Measurements from ENCODE around the gene IFT27. TPM values are rescaled to one million over a fixed set of nuclear protein-coding genes. Genes with fewer than 3 reads are reported as not detected.

Gene IFT27
- total RNA-seq, 1 experiment from 2014 or later = 8.3 TPM

- Mint-ChIP-seq H3K4me1 (ENCODE audit: low read depth, unreplicated experiment) (no peaks in the 10 kb centered on the region), H3K4me3 (ENCODE audit: unreplicated experiment) (no peak overlapping the region), H3K27ac (ENCODE audit: unreplicated experiment) (no peak overlapping the region), H3K9me3 (ENCODE audit: unreplicated experiment) (no peaks in the 10 kb centered on the region), H3K36me3 (ENCODE audit: insufficient read depth, unreplicated experiment) (no peaks in the 10 kb centered on the region), H3K27me3 (ENCODE audit: insufficient read depth, unreplicated experiment) (peaks cover 52% of the 10 kb centered on the region)
- ChIA-PET POLR2A (no interaction called here), CTCF (no interaction called here)
- Histone ChIP-seq H3K9me3 (no peaks in the 10 kb centered on the region), H3K27me3 (replicated peaks; ENCODE audit: control insufficient read depth, insufficient read depth, low read length) (peaks cover 2% of the 10 kb centered on the region), H3K4me3 (ENCODE audit: low read depth, low read length) (no peak overlapping the region), H3K36me3 (ENCODE audit: control insufficient read depth, insufficient read depth, low read length) (no peaks in the 10 kb centered on the region), H3K4me1 (no peaks in the 10 kb centered on the region)
- TF ChIP-seq CTCF (IDR thresholded peaks at IDR 0.05; ENCODE audit: insufficient read depth in 1 of 2, low read depth in 1 of 2, low read length in 1 of 2, severe bottlenecking in 1 of 2, unreplicated experiment in 1 of 2) = no peak
- intact Hi-C loops (cut with micrococcal nuclease; ENCODE audit: unreplicated experiment) = no loop called here
- BruUV-seq (replicated peaks) = no TSS peak
- no peak for DNase-seq
Observed at GRCh38 chr22:36815558-36816338, 39.8 kb upstream of the IFT27 start.

- intact Hi-C loops (cut with micrococcal nuclease; ENCODE audit: unreplicated experiment) = no loop called here
Observed at GRCh38 chr22:36814801-36815200, 38.9 kb upstream of the IFT27 start.

GRCh38 chr22:36811094-36811800, 35.3 kb upstream of the IFT27 start:
- no TSS peak for BruUV-seq (replicated peaks)
- Histone ChIP-seq H3K9me3 (no peaks in the 10 kb centered on the region), H3K4me1 (no peaks in the 10 kb centered on the region), H3K36me3 (ENCODE audit: control insufficient read depth, insufficient read depth, low read length) (no peaks in the 10 kb centered on the region), H3K4me3 (ENCODE audit: low read depth, low read length) (no peak overlapping the region), H3K27me3 (replicated peaks; ENCODE audit: control insufficient read depth, insufficient read depth, low read length) (peaks cover 2% of the 10 kb centered on the region)
- H3K4me1 Mint-ChIP-seq (ENCODE audit: low read depth, unreplicated experiment) = no peaks in the 10 kb centered on the region
- H3K27ac Mint-ChIP-seq (ENCODE audit: unreplicated experiment) = no peak overlapping the region
- peaks cover 27% of the 10 kb centered on the region for H3K27me3 Mint-ChIP-seq (ENCODE audit: insufficient read depth, unreplicated experiment)
- DNase-seq = no peak
- CTCF ChIA-PET = no interaction called here
- no peak for TF ChIP-seq CTCF (IDR thresholded peaks at IDR 0.05; ENCODE audit: insufficient read depth in 1 of 2, low read depth in 1 of 2, low read length in 1 of 2, severe bottlenecking in 1 of 2, unreplicated experiment in 1 of 2)
- H3K4me3 Mint-ChIP-seq (ENCODE audit: unreplicated experiment) = no peak overlapping the region
- H3K36me3 Mint-ChIP-seq (ENCODE audit: insufficient read depth, unreplicated experiment) = no peaks in the 10 kb centered on the region
- POLR2A ChIA-PET = no interaction called here
- intact Hi-C loops (cut with micrococcal nuclease; ENCODE audit: unreplicated experiment) = no loop called here
- H3K9me3 Mint-ChIP-seq (ENCODE audit: unreplicated experiment) = no peaks in the 10 kb centered on the region

More at GRCh38 chr22:36814801-36815200, 38.9 kb upstream of the IFT27 start:
- ChIA-PET CTCF (no interaction called here), POLR2A (no interaction called here)
- Mint-ChIP-seq H3K36me3 (ENCODE audit: insufficient read depth, unreplicated experiment) (no peaks in the 10 kb centered on the region), H3K4me3 (ENCODE audit: unreplicated experiment) (no peak overlapping the region), H3K4me1 (ENCODE audit: low read depth, unreplicated experiment) (no peaks in the 10 kb centered on the region), H3K27ac (ENCODE audit: unreplicated experiment) (no peak overlapping the region), H3K9me3 (ENCODE audit: unreplicated experiment) (no peaks in the 10 kb centered on the region), H3K27me3 (ENCODE audit: insufficient read depth, unreplicated experiment) (peaks cover 44% of the 10 kb centered on the region)
- Histone ChIP-seq H3K4me3 (ENCODE audit: low read depth, low read length) (no peak overlapping the region), H3K27me3 (replicated peaks; ENCODE audit: control insufficient read depth, insufficient read depth, low read length) (peaks cover 2% of the 10 kb centered on the region), H3K4me1 (no peaks in the 10 kb centered on the region), H3K36me3 (ENCODE audit: control insufficient read depth, insufficient read depth, low read length) (no peaks in the 10 kb centered on the region), H3K9me3 (no peaks in the 10 kb centered on the region)
- BruUV-seq (replicated peaks) = no TSS peak
- no peak for DNase-seq
- no peak for TF ChIP-seq CTCF (IDR thresholded peaks at IDR 0.05; ENCODE audit: insufficient read depth in 1 of 2, low read depth in 1 of 2, low read length in 1 of 2, severe bottlenecking in 1 of 2, unreplicated experiment in 1 of 2)

Measured in Caco-2 (cell line).